Mammary microvascular endothelial cell (primary cell): ENCODE results near the gene KLF5. TPM values are rescaled to one million over a fixed set of nuclear protein-coding genes. Genes with fewer than 3 reads are reported as not detected.

Experiments used
- total RNA-seq: library from RNA; depleted of rRNA; stranded (reverse); fragments of >200 nt; gene quantifications from 2 replicates; pipeline ENCODE4 v1.2.3, GENCODE V29; 2015

KLF5 gene
- 4.3 and 5.2 TPM in 2 replicates for total RNA-seq

DNA sequence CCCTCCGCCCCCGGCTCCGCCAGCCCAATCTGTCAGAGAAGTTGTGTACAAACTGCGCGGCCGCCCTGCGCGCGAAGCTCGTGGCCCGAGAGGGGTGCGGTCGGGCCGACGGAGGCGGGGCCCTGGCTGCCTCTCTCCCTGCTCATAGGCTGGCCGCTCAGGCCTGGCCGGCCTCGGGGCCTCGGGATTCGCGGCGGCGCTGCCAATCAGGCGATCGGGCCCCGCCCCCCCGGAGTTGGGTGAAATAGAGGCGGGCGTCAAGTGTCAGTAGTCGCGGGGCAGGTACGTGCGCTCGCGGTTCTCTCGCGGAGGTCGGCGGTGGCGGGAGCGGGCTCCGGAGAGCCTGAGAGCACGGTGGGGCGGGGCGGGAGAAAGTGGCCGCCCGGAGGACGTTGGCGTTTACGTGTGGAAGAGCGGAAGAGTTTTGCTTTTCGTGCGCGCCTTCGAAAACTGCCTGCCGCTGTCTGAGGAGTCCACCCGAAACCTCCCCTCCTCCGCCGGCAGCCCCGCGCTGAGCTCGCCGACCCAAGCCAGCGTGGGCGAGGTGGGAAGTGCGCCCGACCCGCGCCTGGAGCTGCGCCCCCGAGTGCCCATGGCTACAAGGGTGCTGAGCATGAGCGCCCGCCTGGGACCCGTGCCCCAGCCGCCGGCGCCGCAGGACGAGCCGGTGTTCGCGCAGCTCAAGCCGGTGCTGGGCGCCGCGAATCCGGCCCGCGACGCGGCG is at the start of gene KLF5:
TSS of gene KLF5 (plus strand) at position 270 of the 724 bp plus-strand sequence. CDS start at position 593, 323 bp downstream.

